HepG2 (cell line): ENCODE measurements around the gene FLOT2. TPM values are rescaled to one million over a fixed set of nuclear protein-coding genes. Genes with fewer than 3 reads are reported as not detected.

Experiments
- CTCF ChIP-seq: sonication (generic); formaldehyde crosslinking; IDR thresholded peaks from 2 replicates; pipeline ENCODE4 v1.5.0; 2020; ENCODE audit warnings: mild to moderate bottlenecking, missing genetic modification reagents, moderate library complexity
- MEF2D ChIP-seq: sonication (generic); formaldehyde crosslinking; IDR thresholded peaks from 2 replicates; pipeline ENCODE4 v1.5.1; 2020; ENCODE audit warnings: mild to moderate bottlenecking, missing genetic modification reagents
- PAX8 ChIP-seq: sonication (generic); formaldehyde crosslinking; IDR thresholded peaks from 2 replicates; pipeline ENCODE4 v1.8.0; 2022; ENCODE audit warnings: mild to moderate bottlenecking, missing genetic modification reagents, borderline replicate concordance
- SMARCE1 ChIP-seq: fragments of 450-650 bp; IDR thresholded peaks from 2 replicates; pipeline ENCODE4 v1.6.1; 2017; ENCODE audit warnings: borderline replicate concordance
- SNAPC4 ChIP-seq: sonication (generic); formaldehyde crosslinking; IDR thresholded peaks from 2 replicates; pipeline ENCODE4 v1.4.0; 2020; ENCODE audit warnings: mild to moderate bottlenecking, missing genetic modification reagents
- TAF15 ChIP-seq: fragments of 200-400 bp; formaldehyde crosslinking; IDR thresholded peaks from one replicate; pipeline ENCODE4 v1.6.1; 2018; ENCODE audit warnings: mild to moderate bottlenecking, low read depth, low read length; ENCODE audit not compliant: poor library complexity, severe bottlenecking
- TFE3 ChIP-seq: IDR thresholded peaks from 2 replicates; pipeline ENCODE4 v1.6.1; 2016
- ZNF224 ChIP-seq: sonication (generic); formaldehyde crosslinking; IDR thresholded peaks from 2 replicates; pipeline ENCODE4 v1.5.0; 2020; ENCODE audit warnings: mild to moderate bottlenecking, missing genetic modification reagents
- ZNF232 ChIP-seq: sonication (generic); formaldehyde crosslinking; IDR thresholded peaks from 2 replicates; pipeline ENCODE4 v1.4.0; 2020; ENCODE audit warnings: missing genetic modification reagents, borderline replicate concordance
- ZNF646 ChIP-seq: sonication (generic); formaldehyde crosslinking; IDR thresholded peaks from 2 replicates; pipeline ENCODE4 v1.9.0; 2021; ENCODE audit warnings: mild to moderate bottlenecking, missing genetic modification reagents
- ZNF746 ChIP-seq: sonication (generic); formaldehyde crosslinking; IDR thresholded peaks from 2 replicates; pipeline ENCODE4 v1.8.0; 2022; ENCODE audit warnings: mild to moderate bottlenecking, missing genetic modification reagents
- polyA plus RNA-seq, 8 experiments: library from polyadenylated mRNA; depleted of rRNA in 3 of 8; stranded (reverse) in 7 of 8; unstranded in 1 of 8; fragments of >200 nt; fragmentation: Illumina TruSeq in 4 of 8; extraction: Trizol in 4 of 8; gene quantifications; 2 replicates each; pipeline versions ENCODE4 v1.2.1 to v1.2.3, GENCODE V29; 2011 to 2016; ENCODE audit warnings: low read depth in 4 of 8, missing spikeins in 1 of 8, mixed read lengths in 1 of 8; ENCODE audit not compliant: insufficient read depth in 1 of 8
- total RNA-seq, 5 experiments: library from RNA; depleted of rRNA; stranded (reverse); fragments of >200 nt; fragmentation: Illumina TruSeq; extraction: Trizol; gene quantifications; 2 replicates each; pipeline ENCODE4 v1.2.3, GENCODE V29; 2016; ENCODE audit warnings: low read depth in 1 of 5

Gene FLOT2
- total and polyA plus RNA-seq, 2 of the 13 experiments (the other 11 are each of a cell fraction or from before 2014, with no cell fraction given): 54.3 to 54.5 TPM

GRCh38 chr17:28902819-28903545 is 5.4 kb upstream of the FLOT2 start, which contains the start of gene DHRS13 (continued):
- TF ChIP-seq CTCF (CRISPR knock-in tag) (peak; percentile 95), ZNF232 (CRISPR knock-in tag) (no peak), PAX8 (CRISPR knock-in tag) (peak; percentile 86; the same call in 1 of the 2 replicates), ZNF646 (CRISPR knock-in tag) (peak; percentile 94), TAF15 (peak; percentile 43), SMARCE1 (no peak), SNAPC4 (no peak), TFE3 (peak; percentile 58; the same call in 1 of the 2 replicates), MEF2D (peak; percentile 32; the same call in 1 of the 2 replicates), ZNF746 (0 out of 2 replicates have a peak, but pooled peaks have one; percentile 14), ZNF224 (CRISPR knock-in tag) (no peak)
